ENCODE results near the gene LRP2.
"Not testable (repeated sequence)": the region's sequence is repeated elsewhere in the genome, so short reads cannot be mapped to it uniquely, and the experiment has no call there.

Gene LRP2

DNA sequence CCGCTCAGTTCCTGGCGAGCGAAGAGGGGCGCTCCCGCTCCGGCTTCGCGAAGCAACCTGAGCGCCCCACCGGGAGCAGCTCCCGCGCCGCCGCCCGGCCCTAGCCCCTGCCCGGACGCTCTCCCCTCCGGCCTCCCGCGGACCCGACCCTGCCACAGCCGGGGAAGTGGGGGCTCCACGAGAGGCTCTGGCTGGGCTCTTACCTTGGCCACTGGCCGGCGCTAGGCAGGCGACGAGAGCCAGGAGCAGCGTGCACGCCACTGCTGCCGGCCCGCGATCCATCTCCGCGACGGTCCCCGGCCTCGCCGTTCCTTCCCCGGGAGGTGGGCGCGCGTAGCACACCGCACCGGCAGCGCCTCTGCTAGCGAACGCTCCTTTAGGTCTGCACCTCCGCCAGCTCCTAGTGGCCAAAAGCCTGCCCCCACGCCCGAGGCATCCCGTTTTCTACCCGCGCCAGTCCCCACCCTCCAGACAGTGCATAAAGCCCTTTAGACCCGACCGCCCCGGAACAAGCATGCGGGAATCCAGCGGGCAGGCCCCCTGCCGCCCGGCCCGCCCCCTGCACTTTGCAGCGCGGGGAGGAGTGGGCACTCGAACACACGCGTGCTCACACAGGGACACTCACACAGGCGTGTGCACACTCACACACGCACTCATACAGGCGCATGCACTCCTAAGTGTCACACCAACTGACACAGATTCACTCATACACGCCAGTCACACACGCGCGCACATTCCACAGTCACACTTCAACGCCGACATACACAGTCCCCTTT is at the start of gene LRP2:
Gene LRP2, minus strand, starts transcription at position 417 of the 776 bp plus-strand sequence. Its CDS starts 135 bp downstream, at position 282.
- Histone ChIP-seq H4K20me1 (ENCODE audit: insufficient read depth, low read length, poor library complexity, severe bottlenecking) (no peaks in the 10 kb centered on the region), H3K9me3 (ENCODE audit: insufficient read depth, low read depth, low read length) (no peaks in the 10 kb centered on the region), H3K27me3 (ENCODE audit: insufficient read depth, low read length, poor library complexity, severe bottlenecking) (peaks cover 9% of the 10 kb centered on the region), H3K36me3 (ENCODE audit: insufficient read depth, low read length) (no peaks in the 10 kb centered on the region), H3K9ac (ENCODE audit: low read depth, low read length, poor library complexity, severe bottlenecking) (no peak within 1 kb of the TSS), H3K4me1 (ENCODE audit: insufficient read depth, low read length, poor library complexity, severe bottlenecking) (peaks cover 15% of the 10 kb centered on the region), H3F3A (ENCODE audit: low read depth) (no peaks in the 10 kb centered on the region), H3K79me2 (ENCODE audit: insufficient read depth, low read length) (no peaks in the 10 kb centered on the region), H3K4me3 (ENCODE audit: low read length, poor library complexity, severe bottlenecking) (peak within 1 kb of the TSS; percentile 83), H2AFZ (ENCODE audit: low read length) (peak within 1 kb of the TSS; percentile 99), H3K9me2 (replicated peaks; ENCODE audit: low read depth, low read length) (no peaks in the 10 kb centered on the region), H3K4me2 (ENCODE audit: low read depth, low read length, poor library complexity, severe bottlenecking) (peak within 1 kb of the TSS; percentile 96)
- TF ChIP-seq, protein P1, sequence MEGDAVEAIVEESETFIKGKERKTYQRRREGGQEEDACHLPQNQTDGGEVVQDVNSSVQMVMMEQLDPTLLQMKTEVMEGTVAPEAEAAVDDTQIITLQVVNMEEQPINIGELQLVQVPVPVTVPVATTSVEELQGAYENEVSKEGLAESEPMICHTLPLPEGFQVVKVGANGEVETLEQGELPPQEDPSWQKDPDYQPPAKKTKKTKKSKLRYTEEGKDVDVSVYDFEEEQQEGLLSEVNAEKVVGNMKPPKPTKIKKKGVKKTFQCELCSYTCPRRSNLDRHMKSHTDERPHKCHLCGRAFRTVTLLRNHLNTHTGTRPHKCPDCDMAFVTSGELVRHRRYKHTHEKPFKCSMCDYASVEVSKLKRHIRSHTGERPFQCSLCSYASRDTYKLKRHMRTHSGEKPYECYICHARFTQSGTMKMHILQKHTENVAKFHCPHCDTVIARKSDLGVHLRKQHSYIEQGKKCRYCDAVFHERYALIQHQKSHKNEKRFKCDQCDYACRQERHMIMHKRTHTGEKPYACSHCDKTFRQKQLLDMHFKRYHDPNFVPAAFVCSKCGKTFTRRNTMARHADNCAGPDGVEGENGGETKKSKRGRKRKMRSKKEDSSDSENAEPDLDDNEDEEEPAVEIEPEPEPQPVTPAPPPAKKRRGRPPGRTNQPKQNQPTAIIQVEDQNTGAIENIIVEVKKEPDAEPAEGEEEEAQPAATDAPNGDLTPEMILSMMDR (conservative IDR thresholded peaks at IDR 0.05; ENCODE audit: low read length), result no peak
- no peak for TF ChIP-seq EZH2phosphoT487 (IDR thresholded peaks at IDR 0.05; ENCODE audit: borderline replicate concordance)

GRCh38 chr2:169406891-169407290 is 44.6 kb upstream of the LRP2 start:
- H3K79me2 ChIP-seq (ENCODE audit: insufficient read depth, low read length), result no peaks in the 10 kb centered on the region
- H3K9me3 ChIP-seq (ENCODE audit: insufficient read depth, low read depth, low read length), result no peaks in the 10 kb centered on the region
- H3K9ac ChIP-seq (ENCODE audit: low read depth, low read length, poor library complexity, severe bottlenecking), result no peak overlapping the region
- no peaks in the 10 kb centered on the region for H4K20me1 ChIP-seq (ENCODE audit: insufficient read depth, low read length, poor library complexity, severe bottlenecking)
- TF ChIP-seq, protein P1 (conservative IDR thresholded peaks at IDR 0.05; ENCODE audit: low read length), result no peak
- no peak for TF ChIP-seq EZH2phosphoT487 (IDR thresholded peaks at IDR 0.05; ENCODE audit: borderline replicate concordance)
- H3K9me2 ChIP-seq (replicated peaks; ENCODE audit: low read depth, low read length), result no peaks in the 10 kb centered on the region
- no peaks in the 10 kb centered on the region for H3F3A ChIP-seq (ENCODE audit: low read depth)
- no peak overlapping the region for H3K4me2 ChIP-seq (ENCODE audit: low read depth, low read length, poor library complexity, severe bottlenecking)
- H3K36me3 ChIP-seq (ENCODE audit: insufficient read depth, low read length), result no peaks in the 10 kb centered on the region
- H2AFZ ChIP-seq (ENCODE audit: low read length), result no peak overlapping the region
- H3K4me3 ChIP-seq (ENCODE audit: low read length, poor library complexity, severe bottlenecking), result no peak overlapping the region
- no peaks in the 10 kb centered on the region for H3K27me3 ChIP-seq (ENCODE audit: insufficient read depth, low read length, poor library complexity, severe bottlenecking)
- H3K4me1 ChIP-seq (ENCODE audit: insufficient read depth, low read length, poor library complexity, severe bottlenecking), result no peaks in the 10 kb centered on the region

DNA sequence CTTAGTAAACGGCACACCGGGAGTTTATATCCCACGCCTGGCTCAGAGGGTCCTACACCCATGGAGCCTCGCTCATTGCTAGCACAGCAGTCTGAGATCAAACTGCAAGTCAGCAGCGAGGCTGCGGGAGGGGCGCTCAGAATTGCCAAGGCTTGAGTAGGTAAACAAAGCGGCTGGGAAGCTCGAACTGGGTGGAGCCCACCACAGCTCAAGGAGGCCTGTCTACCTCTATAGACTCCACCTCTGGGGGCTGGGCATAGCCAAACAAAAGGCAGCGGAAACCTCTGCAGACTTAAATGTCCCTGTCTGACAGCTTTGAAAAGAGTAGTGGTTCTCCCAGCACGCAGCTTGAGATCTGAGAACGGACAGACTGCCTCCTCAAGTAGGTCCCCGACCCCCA is 37.2 kb upstream of the LRP2 start:
- H2AFZ ChIP-seq (ENCODE audit: low read length); H3K9me2 ChIP-seq (replicated peaks; ENCODE audit: low read depth, low read length); H3K9ac ChIP-seq (ENCODE audit: low read depth, low read length, poor library complexity, severe bottlenecking); H3K79me2 ChIP-seq (ENCODE audit: insufficient read depth, low read length); H3K36me3 ChIP-seq (ENCODE audit: insufficient read depth, low read length); H4K20me1 ChIP-seq (ENCODE audit: insufficient read depth, low read length, poor library complexity, severe bottlenecking); H3K4me2 ChIP-seq (ENCODE audit: low read depth, low read length, poor library complexity, severe bottlenecking); H3K4me3 ChIP-seq (ENCODE audit: low read length, poor library complexity, severe bottlenecking); H3F3A ChIP-seq (ENCODE audit: low read depth); H3K27me3 ChIP-seq (ENCODE audit: insufficient read depth, low read length, poor library complexity, severe bottlenecking); H3K9me3 ChIP-seq (ENCODE audit: insufficient read depth, low read depth, low read length); H3K4me1 ChIP-seq (ENCODE audit: insufficient read depth, low read length, poor library complexity, severe bottlenecking): not testable (repeated sequence)

- H3K27me3 ChIP-seq (ENCODE audit: insufficient read depth, low read length, poor library complexity, severe bottlenecking), result no peaks in the 10 kb centered on the region
- no peaks in the 10 kb centered on the region for H4K20me1 ChIP-seq (ENCODE audit: insufficient read depth, low read length, poor library complexity, severe bottlenecking)
- H3K36me3 ChIP-seq (ENCODE audit: insufficient read depth, low read length), result no peaks in the 10 kb centered on the region
- no peaks in the 10 kb centered on the region for H3K9me3 ChIP-seq (ENCODE audit: insufficient read depth, low read depth, low read length)
- H3K4me2 ChIP-seq (ENCODE audit: low read depth, low read length, poor library complexity, severe bottlenecking), result no peak overlapping the region
- no peak overlapping the region for H3K9ac ChIP-seq (ENCODE audit: low read depth, low read length, poor library complexity, severe bottlenecking)
- H3K9me2 ChIP-seq (replicated peaks; ENCODE audit: low read depth, low read length), result no peaks in the 10 kb centered on the region
- no peaks in the 10 kb centered on the region for H3F3A ChIP-seq (ENCODE audit: low read depth)
- H3K4me3 ChIP-seq (ENCODE audit: low read length, poor library complexity, severe bottlenecking), result no peak overlapping the region
- no peaks in the 10 kb centered on the region for H3K4me1 ChIP-seq (ENCODE audit: insufficient read depth, low read length, poor library complexity, severe bottlenecking)
- TF ChIP-seq, protein P1 (conservative IDR thresholded peaks at IDR 0.05; ENCODE audit: low read length), result peak; percentile 55
- TF ChIP-seq EZH2phosphoT487 (IDR thresholded peaks at IDR 0.05; ENCODE audit: borderline replicate concordance), result no peak
- no peaks in the 10 kb centered on the region for H3K79me2 ChIP-seq (ENCODE audit: insufficient read depth, low read length)
- no peak overlapping the region for H2AFZ ChIP-seq (ENCODE audit: low read length)
These were observed 35.4 kb upstream of the LRP2 start for GRCh38 chr2:169397697-169398096.

Measured in Loucy (cell line).